ENCODE measurements around the gene COL5A1.

COL5A1 gene

GRCh38 chr9:134778841-134779411 is 137.3 kb downstream of the COL5A1 start:
- no peak overlapping the region for H2AFZ ChIP-seq
- no peaks in the 10 kb centered on the region for H3K27me3 ChIP-seq (ENCODE audit: control insufficient read depth, insufficient read depth, low read length)
- H3K36me3 ChIP-seq (ENCODE audit: control insufficient read depth, insufficient read depth, low read length), result no peaks in the 10 kb centered on the region
- H3K4me1 ChIP-seq, result no peaks in the 10 kb centered on the region
- H3K79me2 ChIP-seq, result no peaks in the 10 kb centered on the region
- TF ChIP-seq CTCF (IDR thresholded peaks at IDR 0.05), result peak; percentile 48
- H3K4me3 ChIP-seq (ENCODE audit: low read depth, low read length), result no peak overlapping the region
- H3K9me3 ChIP-seq (ENCODE audit: control insufficient read depth, low read length), result no peaks in the 10 kb centered on the region
- H3K4me2 ChIP-seq (ENCODE audit: low read length), result no peak overlapping the region
- H3K27ac ChIP-seq, result no peak overlapping the region
- no peak overlapping the region for H3K9ac ChIP-seq

GRCh38 chr9:134779640-134780039 is 138.0 kb downstream of the COL5A1 start:
- H3K4me3 ChIP-seq (ENCODE audit: low read depth, low read length), result no peak overlapping the region
- no peaks in the 10 kb centered on the region for H3K9me3 ChIP-seq (ENCODE audit: control insufficient read depth, low read length)
- H3K79me2 ChIP-seq, result no peaks in the 10 kb centered on the region
- H3K9ac ChIP-seq, result no peak overlapping the region
- no peak for TF ChIP-seq CTCF (IDR thresholded peaks at IDR 0.05)
- H3K36me3 ChIP-seq (ENCODE audit: control insufficient read depth, insufficient read depth, low read length), result no peaks in the 10 kb centered on the region
- H3K4me1 ChIP-seq, result no peaks in the 10 kb centered on the region
- no peaks in the 10 kb centered on the region for H3K27me3 ChIP-seq (ENCODE audit: control insufficient read depth, insufficient read depth, low read length)
- H3K27ac ChIP-seq, result no peak overlapping the region
- no peak overlapping the region for H2AFZ ChIP-seq
- H3K4me2 ChIP-seq (ENCODE audit: low read length), result no peak overlapping the region

- H3K79me2 ChIP-seq, result no peaks in the 10 kb centered on the region
- H3K27me3 ChIP-seq (ENCODE audit: control insufficient read depth, insufficient read depth, low read length), result no peaks in the 10 kb centered on the region
- H3K9ac ChIP-seq, result no peak overlapping the region
- no peak overlapping the region for H3K27ac ChIP-seq
- H3K9me3 ChIP-seq (ENCODE audit: control insufficient read depth, low read length), result no peaks in the 10 kb centered on the region
- no peak overlapping the region for H3K4me2 ChIP-seq (ENCODE audit: low read length)
- H3K4me3 ChIP-seq (ENCODE audit: low read depth, low read length), result no peak overlapping the region
- H3K4me1 ChIP-seq, result no peaks in the 10 kb centered on the region
- no peak overlapping the region for H2AFZ ChIP-seq
- H3K36me3 ChIP-seq (ENCODE audit: control insufficient read depth, insufficient read depth, low read length), result no peaks in the 10 kb centered on the region
- TF ChIP-seq CTCF (IDR thresholded peaks at IDR 0.05), result no peak
These were observed 140.1 kb downstream of the COL5A1 start for GRCh38 chr9:134781591-134782302.

GRCh38 chr9:134782921-134783698 is 141.5 kb downstream of the COL5A1 start:
- Histone ChIP-seq H3K9ac (no peak overlapping the region), H3K27ac (no peak overlapping the region), H3K79me2 (no peaks in the 10 kb centered on the region), H3K4me1 (no peaks in the 10 kb centered on the region), H3K4me3 (ENCODE audit: low read depth, low read length) (no peak overlapping the region), H3K36me3 (ENCODE audit: control insufficient read depth, insufficient read depth, low read length) (no peaks in the 10 kb centered on the region), H3K4me2 (ENCODE audit: low read length) (no peak overlapping the region), H3K9me3 (ENCODE audit: control insufficient read depth, low read length) (no peaks in the 10 kb centered on the region), H3K27me3 (ENCODE audit: control insufficient read depth, insufficient read depth, low read length) (no peaks in the 10 kb centered on the region), H2AFZ (no peak overlapping the region)
- TF ChIP-seq CTCF (IDR thresholded peaks at IDR 0.05), result no peak
